RCC 7860 (cell line): ENCODE measurements around the gene SOHLH1.

Experiments
- DNase-seq: peaks from one replicate; pipeline ENCODE4 v3.0.0-alpha.2; 2015; ENCODE audit warnings: low spot score
- FAIRE-seq: peaks from 2 replicates; lab custom pipeline; 2012; peaks lifted over from hg19 to GRCh38; lab: Jason Lieb, UNC

The SOHLH1 gene

GRCh38 chr9:135699440-135699839 is at the start of gene SOHLH1:
TSS of gene SOHLH1 (minus strand) at chr9:135699481. CDS start at chr9:135699467, 14 bp downstream.
- no peak for FAIRE-seq
- no peak for DNase-seq

- FAIRE-seq (no peak), DNase-seq (no peak)
These were observed 49.4 kb upstream of the SOHLH1 start for GRCh38 chr9:135748676-135749075.

- FAIRE-seq (no peak), DNase-seq (no peak)
These were observed 48.0 kb upstream of the SOHLH1 start for GRCh38 chr9:135747311-135747710.

- FAIRE-seq (no peak), DNase-seq (no peak)
These were observed 47.3 kb upstream of the SOHLH1 start for GRCh38 chr9:135746565-135746964.

- DNase-seq: no peak
- FAIRE-seq: no peak
These were observed 46.5 kb upstream of the SOHLH1 start for GRCh38 chr9:135745686-135746324.

- FAIRE-seq (no peak), DNase-seq (no peak)
These were observed 45.9 kb upstream of the SOHLH1 start for GRCh38 chr9:135745189-135745588.

- DNase-seq (no peak), FAIRE-seq (no peak)
These were observed 45.2 kb upstream of the SOHLH1 start for GRCh38 chr9:135744333-135745070.

- no peak for FAIRE-seq
- DNase-seq: no peak
These were observed 44.5 kb upstream of the SOHLH1 start for GRCh38 chr9:135743546-135744332.

- DNase-seq (no peak), FAIRE-seq (no peak)
These were observed 43.7 kb upstream of the SOHLH1 start for GRCh38 chr9:135743021-135743420.

GRCh38 chr9:135741276-135742219 is 42.3 kb upstream of the SOHLH1 start:
- FAIRE-seq: no peak

GRCh38 chr9:135739271-135740220 is 40.3 kb upstream of the SOHLH1 start:
- DNase-seq: no peak
- no peak for FAIRE-seq

More at GRCh38 chr9:135741276-135742219, 42.3 kb upstream of the SOHLH1 start:
- DNase-seq: no peak

- FAIRE-seq: no peak
These were observed 38.7 kb upstream of the SOHLH1 start for GRCh38 chr9:135737840-135738521.

GRCh38 chr9:135736979-135737839 is 37.9 kb upstream of the SOHLH1 start:
- DNase-seq: no peak
- no peak for FAIRE-seq

More at GRCh38 chr9:135737840-135738521, 38.7 kb upstream of the SOHLH1 start:
- no peak for DNase-seq

GRCh38 chr9:135736272-135736978 is 37.1 kb upstream of the SOHLH1 start:
- no peak for FAIRE-seq

GRCh38 chr9:135734616-135735144 is 35.4 kb upstream of the SOHLH1 start:
- DNase-seq (no peak), FAIRE-seq (no peak)

More at GRCh38 chr9:135736272-135736978, 37.1 kb upstream of the SOHLH1 start:
- no peak for DNase-seq

- FAIRE-seq: no peak
- no peak for DNase-seq
These were observed 33.4 kb upstream of the SOHLH1 start for GRCh38 chr9:135732569-135733257.
